Lower leg skin (tissue), 4 donors: ENCODE measurements around the gene TMCO1. TPM values are rescaled to one million over a fixed set of nuclear protein-coding genes. Genes with fewer than 3 reads are reported as not detected.
"Not testable (repeated sequence)": the region's sequence is repeated elsewhere in the genome, so short reads cannot be mapped to it uniquely, and the experiment has no call there.

Experiments
- DNase-seq, 2 donors: peaks; one replicate each; pipeline ENCODE4 v3.0.0-alpha.2; 2019; ENCODE audit warnings: low spot score in 2 of 2
- H3K4me3 ChIP-seq: fragments of 200-600 bp; sonication (generic); 2 replicates; pipeline ENCODE4 v1.5.1; 2017; ENCODE audit warnings: mild to moderate bottlenecking, low read depth; ENCODE audit not compliant: poor library complexity, severe bottlenecking
- CTCF ChIP-seq, 3 donors: fragments of 450-650 bp; IDR thresholded peaks; one replicate each; pipeline ENCODE4 v1.5.1; 2016; ENCODE audit warnings: antibody characterized with exemption in 3 of 3, mild to moderate bottlenecking in 3 of 3, moderate library complexity in 2 of 3
- POLR2A ChIP-seq, 2 donors: fragments of 450-650 bp; IDR thresholded peaks; one replicate each; pipeline ENCODE4 v1.6.1; 2016 to 2017; ENCODE audit warnings: antibody characterized with exemption in 2 of 2, mild to moderate bottlenecking in 1 of 2, moderate library complexity in 1 of 2
- WGBS, 2 donors: methylation state at CpG; one replicate each; pipeline ENCODE4 v1.1.5; 2018; 5-methylcytosine and 5-hydroxymethylcytosine counted together
- intact Hi-C: fragments of 100-400 bp; cut with DNase I; formaldehyde crosslinking; loops from one replicate; pipeline ENCODE4 v1.15.0; 2023; ENCODE audit warnings: low total_unique reads
- total RNA-seq, 4 donors: library from RNA; depleted of rRNA; stranded (reverse); fragments of >200 nt; gene quantifications; one replicate each; pipeline ENCODE4 v1.1.0, GENCODE V29; 2016

TMCO1 gene
- total RNA-seq, 4 donors from 2014 or later = 34.4 to 48.6 (median 42.7) TPM

DNA sequence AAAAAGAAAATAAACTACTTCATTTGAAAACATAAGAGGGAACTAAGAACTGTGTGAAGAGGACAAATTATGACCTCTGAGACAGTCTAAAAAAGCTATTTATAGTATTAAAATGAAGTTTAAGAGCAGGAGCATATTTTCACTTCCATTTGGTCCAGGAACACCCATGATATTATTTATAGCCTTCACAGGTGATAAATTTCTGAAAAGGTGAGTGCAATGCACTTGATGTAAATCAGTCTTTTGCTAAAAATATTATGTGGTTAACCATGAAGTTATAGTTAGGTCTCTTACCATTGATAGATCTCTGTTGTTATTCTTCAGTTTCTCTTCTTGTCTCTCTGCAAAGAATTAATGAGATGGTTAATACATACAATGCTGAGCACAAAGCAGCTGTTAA, 14.7 kb downstream of the TMCO1 start:
- no peak overlapping the region for H3K4me3 ChIP-seq
- intact Hi-C loops = no loop called here
- TF ChIP-seq POLR2A (IDR thresholded peaks at IDR 0.05) (no peak), CTCF (IDR thresholded peaks at IDR 0.05) (no peak)
- no peak for DNase-seq

GRCh38 chr1:165748550-165748949, 20.1 kb downstream of the TMCO1 start:
- TF ChIP-seq CTCF (IDR thresholded peaks at IDR 0.05) (no peak), POLR2A (IDR thresholded peaks at IDR 0.05) (no peak)
- DNase-seq = no peak
- no peak overlapping the region for H3K4me3 ChIP-seq
- 95 to 98% methylated on average over 1 of the region's 1 CpG for WGBS, 2 donors
- intact Hi-C loops = no loop called here

DNA sequence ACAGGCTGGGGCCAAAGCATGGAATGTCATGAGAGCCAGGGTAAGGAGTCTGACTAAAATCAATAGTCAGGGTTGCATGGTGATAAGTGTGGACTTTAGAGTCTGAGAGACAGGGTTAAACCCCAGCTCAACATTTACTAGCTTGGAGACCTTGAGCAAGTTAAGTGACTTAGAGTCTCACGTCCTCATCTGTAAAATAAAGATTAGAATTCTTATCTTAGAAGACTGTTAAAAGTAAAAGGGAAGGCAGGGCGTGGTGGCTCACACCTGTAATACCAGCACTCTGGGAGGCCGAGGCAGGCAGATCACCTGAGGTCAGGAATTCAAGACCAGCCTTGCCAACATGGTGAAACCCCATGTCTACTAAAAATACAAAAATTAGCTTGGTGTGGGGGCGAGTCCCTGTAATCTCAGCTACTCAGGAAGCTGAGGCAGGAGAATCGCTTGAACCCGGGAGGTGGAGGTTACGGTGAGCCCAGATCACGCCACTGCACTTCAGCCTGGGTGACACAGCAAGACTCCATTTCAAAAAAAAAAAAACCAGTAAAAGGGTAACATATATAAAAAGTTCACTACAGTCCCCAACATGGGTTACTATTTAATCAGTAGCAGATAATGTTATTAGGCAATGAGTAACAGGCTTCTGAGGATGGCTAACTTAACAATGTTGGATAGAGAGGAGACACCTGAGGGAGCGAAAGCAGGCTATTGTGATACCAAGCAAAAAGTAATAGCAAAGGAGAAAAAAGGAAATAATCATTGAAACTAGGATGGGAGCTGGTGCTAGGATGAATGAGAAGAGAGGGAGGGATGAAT, 20.8 kb downstream of the TMCO1 start:
- intact Hi-C loops = no loop called here
- H3K4me3 ChIP-seq = no peak overlapping the region
- TF ChIP-seq CTCF (IDR thresholded peaks at IDR 0.05) (no peak), POLR2A (IDR thresholded peaks at IDR 0.05) (no peak)
- no peak for DNase-seq
- 96% methylated on average over 9 of the region's 9 CpGs for WGBS, 2 donors

DNA sequence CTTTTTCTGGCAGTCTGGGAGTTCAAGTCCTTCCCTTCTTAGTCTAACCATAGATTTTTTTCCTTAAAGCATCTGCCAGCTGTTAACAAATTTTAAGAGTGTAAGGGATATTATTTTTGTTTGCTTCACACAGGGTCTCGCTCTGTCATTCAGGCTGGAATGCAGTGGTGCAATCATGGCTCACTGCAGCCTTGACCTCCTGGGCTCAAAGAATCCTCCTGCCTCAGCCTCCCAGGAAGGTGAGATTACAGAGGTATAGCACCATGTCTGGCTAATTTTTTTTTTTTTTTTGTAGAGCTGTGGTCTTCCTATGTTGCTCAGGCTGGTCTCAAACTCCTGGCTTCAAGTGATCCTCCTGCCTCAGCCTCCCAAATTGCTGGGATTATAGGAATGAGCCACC, 23.8 kb downstream of the TMCO1 start:
- 90 to 100% methylated on average over 1 of the region's 1 CpG for WGBS, 2 donors
- intact Hi-C loops, DNase-seq, H3K4me3 ChIP-seq: not testable (repeated sequence)

DNA sequence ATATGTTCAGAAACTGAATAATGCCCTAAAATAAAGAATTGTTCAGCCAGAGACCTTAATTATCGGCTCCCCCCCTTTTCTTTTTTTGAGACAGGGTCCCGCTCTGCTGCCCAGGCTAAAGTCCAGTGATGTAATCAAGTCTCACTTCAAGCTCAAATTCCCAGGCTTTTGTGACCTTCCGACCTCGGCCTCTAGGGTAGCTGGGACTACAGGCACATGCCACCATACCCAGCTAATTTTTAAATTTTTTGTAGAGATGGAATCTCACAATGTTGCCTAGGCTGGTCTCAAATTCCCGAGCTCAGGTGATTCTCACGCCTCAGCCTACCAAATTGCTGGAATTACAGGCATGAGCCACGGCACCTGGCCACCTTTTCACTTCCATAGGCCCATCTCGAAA, 26.5 kb downstream of the TMCO1 start:
- DNase-seq = no peak
- no peak overlapping the region for H3K4me3 ChIP-seq
- intact Hi-C loops = no loop called here
- WGBS, 2 donors = 96 to 97% methylated on average over 8 of the region's 8 CpGs
- TF ChIP-seq POLR2A (IDR thresholded peaks at IDR 0.05) (no peak), CTCF (IDR thresholded peaks at IDR 0.05) (no peak)

- TF ChIP-seq CTCF (IDR thresholded peaks at IDR 0.05) = no peak
- TF ChIP-seq POLR2A (IDR thresholded peaks at IDR 0.05) = no peak
- intact Hi-C loops = no loop called here
- H3K4me3 ChIP-seq = no peak overlapping the region
- no peak for DNase-seq
- 93 to 98% methylated on average over 1 of the region's 1 CpG for WGBS, 2 donors
Measured at GRCh38 chr1:165738794-165739193, 29.9 kb downstream of the TMCO1 start.
